Right hindlimb (tissue), 1 donor: ENCODE measurements around the gene PAX3.

Experiments
- DNase-seq: peaks from one replicate; pipeline ENCODE4 v3.0.0-alpha.2; 2018

PAX3 gene

GRCh38 chr2:222298311-222299150 is at the start of gene PAX3:
TSS of gene PAX3 (minus strand) at chr2:222298998. CDS start at chr2:222298615, 383 bp downstream.
- DNase-seq = no peak

GRCh38 chr2:222341331-222341730 is 42.5 kb upstream of the PAX3 start:
- DNase-seq = no peak

GRCh38 chr2:222338374-222338773 is 39.6 kb upstream of the PAX3 start:
- no peak for DNase-seq

- no peak for DNase-seq
Measured at GRCh38 chr2:222336931-222337330, 38.1 kb upstream of the PAX3 start.

- no peak for DNase-seq
Measured at GRCh38 chr2:222336442-222336841, 37.6 kb upstream of the PAX3 start.

- no peak for DNase-seq
Measured at GRCh38 chr2:222334914-222335313, 36.1 kb upstream of the PAX3 start.

- no peak for DNase-seq
Measured at GRCh38 chr2:222333397-222333796, 34.6 kb upstream of the PAX3 start.

GRCh38 chr2:222332116-222332515 is 33.3 kb upstream of the PAX3 start:
- no peak for DNase-seq

- DNase-seq = no peak
Measured at GRCh38 chr2:222330910-222331309, 32.1 kb upstream of the PAX3 start.

- no peak for DNase-seq
Measured at GRCh38 chr2:222322236-222322635, 23.4 kb upstream of the PAX3 start.

GRCh38 chr2:222320436-222321395 is 21.9 kb upstream of the PAX3 start:
- peak; percentile 38 for DNase-seq

- DNase-seq = peak; percentile 31
Measured at GRCh38 chr2:222319586-222320435, 21.0 kb upstream of the PAX3 start.

GRCh38 chr2:222318712-222319585 is 20.2 kb upstream of the PAX3 start:
- peak; percentile 43 for DNase-seq

- peak; percentile 77 for DNase-seq
Measured at GRCh38 chr2:222318026-222318711, 19.4 kb upstream of the PAX3 start.

GRCh38 chr2:222315443-222316121 is 16.8 kb upstream of the PAX3 start:
- no peak for DNase-seq

- no peak for DNase-seq
Measured at GRCh38 chr2:222313816-222314215, 15.0 kb upstream of the PAX3 start.

- DNase-seq = no peak
Measured at GRCh38 chr2:222311978-222312738, 13.4 kb upstream of the PAX3 start.

GRCh38 chr2:222311319-222311977 is 12.7 kb upstream of the PAX3 start:
- DNase-seq = no peak

- no peak for DNase-seq
Measured at GRCh38 chr2:222310747-222311318, 12.0 kb upstream of the PAX3 start.
